HPDE6-E6E7 (cell line): ENCODE measurements around the gene PIN1.

Experiments used
- DNase-seq: peaks from one replicate; pipeline ENCODE4 v3.0.0; 2011; ENCODE audit warnings: missing footprints; ENCODE audit errors: extremely low spot score

Gene PIN1

DNA sequence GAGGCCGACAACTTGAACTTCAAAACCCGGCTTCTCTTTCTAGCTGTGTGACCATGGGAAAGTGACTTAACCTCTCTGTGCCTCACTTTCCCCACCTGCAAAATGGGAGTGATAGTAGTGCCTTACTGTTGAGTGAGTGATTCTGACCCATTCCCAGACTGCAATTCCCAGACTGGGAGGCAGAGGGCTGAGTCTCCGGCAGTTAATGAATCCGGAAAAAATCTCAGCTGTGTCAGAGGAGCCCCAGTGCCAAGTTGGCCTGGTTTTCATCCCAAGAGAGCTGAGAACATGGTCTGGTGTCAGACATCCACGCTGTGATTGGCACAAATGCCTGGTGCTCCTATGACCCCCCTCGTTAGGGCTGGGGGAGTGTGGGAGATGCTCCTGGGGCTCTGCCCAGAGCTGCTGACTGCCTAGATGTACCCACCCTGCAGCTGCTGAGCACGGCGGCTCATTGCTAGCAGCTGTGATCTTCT is 50.0 kb downstream of the PIN1 start:
- no peak for DNase-seq

DNA sequence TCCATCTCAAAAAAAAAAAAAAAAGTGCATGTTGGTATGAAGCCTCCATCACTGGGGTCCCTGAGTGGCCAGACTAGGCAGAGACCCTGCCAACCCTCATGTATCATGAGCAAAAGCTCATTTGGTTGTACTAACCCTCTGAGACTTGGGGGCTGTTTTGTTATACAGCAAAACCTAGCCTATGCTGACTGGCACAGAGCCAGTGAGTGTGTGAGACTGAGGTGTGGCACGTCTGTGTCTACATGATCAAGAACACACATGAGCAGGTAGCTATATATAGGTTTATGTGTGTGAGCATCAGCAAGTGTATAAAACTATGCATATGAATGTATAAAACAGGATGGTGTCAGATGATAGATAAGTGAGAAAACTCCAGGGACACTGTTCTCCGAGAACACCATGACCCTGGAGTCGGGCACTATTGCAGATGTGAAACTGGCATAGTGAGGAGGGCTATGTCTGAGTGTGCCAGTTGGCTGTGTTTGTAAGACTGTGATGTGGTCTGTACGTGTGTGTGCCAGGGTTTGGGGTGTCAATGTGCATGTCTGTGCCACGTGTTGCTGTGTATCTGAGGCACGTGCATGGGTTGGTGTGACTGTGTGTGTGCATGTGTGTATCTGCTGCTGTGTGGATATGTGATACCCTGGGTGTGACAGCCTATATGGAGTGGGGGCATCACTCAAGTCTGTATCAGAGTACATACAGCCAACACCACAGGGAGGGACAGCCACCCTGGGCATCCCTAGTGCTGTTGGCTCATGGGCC is 56.7 kb downstream of the PIN1 start:
- DNase-seq, result no peak
